MM.1S (cell line): Measurements from ENCODE around the gene CREBBP.

Source experiments
- EZH2phosphoT487 ChIP-seq: fragments of 300-600 bp; sonication (generic); IDR thresholded peaks from 2 replicates; pipeline ENCODE4 v1.6.1; 2018; ENCODE audit warnings: antibody characterized with exemption, low read length
- TF ChIP-seq, protein P1 (sequence below): fragments of 300-600 bp; sonication (generic); IDR thresholded peaks from 2 replicates; pipeline ENCODE4 v1.5.1; 2016; ENCODE audit warnings: antibody characterized with exemption, low read length, mixed read lengths

DNA sequence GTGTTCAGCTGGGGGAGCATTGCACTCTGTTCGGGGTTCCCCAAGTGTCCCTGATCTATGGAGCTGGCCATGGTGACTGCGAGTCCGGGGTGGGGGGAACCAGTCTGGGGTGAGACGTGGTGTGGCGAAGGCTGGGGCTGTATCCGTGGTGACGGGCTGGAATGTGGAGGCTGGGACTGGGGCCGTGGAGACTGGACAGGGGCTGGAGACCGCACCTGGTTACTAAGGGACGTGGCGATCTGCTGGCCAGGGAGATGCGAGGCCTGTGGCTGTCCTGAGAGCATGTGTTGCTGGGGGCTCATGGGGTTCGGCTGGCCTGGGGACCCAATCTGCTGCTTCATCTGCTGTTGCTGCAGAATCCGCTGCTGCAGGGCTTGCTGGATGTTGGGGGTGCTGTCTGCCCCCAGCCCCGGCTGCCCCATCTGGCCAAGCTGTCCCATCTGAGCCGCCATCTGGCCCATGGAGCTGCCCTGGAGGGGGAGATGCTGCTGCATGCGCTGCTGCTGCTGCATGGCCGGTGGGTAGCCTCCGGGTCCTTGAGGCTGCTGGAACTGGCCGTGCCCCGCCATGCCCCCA, 152.6 kb downstream of the CREBBP start:
- TF ChIP-seq, protein P1, sequence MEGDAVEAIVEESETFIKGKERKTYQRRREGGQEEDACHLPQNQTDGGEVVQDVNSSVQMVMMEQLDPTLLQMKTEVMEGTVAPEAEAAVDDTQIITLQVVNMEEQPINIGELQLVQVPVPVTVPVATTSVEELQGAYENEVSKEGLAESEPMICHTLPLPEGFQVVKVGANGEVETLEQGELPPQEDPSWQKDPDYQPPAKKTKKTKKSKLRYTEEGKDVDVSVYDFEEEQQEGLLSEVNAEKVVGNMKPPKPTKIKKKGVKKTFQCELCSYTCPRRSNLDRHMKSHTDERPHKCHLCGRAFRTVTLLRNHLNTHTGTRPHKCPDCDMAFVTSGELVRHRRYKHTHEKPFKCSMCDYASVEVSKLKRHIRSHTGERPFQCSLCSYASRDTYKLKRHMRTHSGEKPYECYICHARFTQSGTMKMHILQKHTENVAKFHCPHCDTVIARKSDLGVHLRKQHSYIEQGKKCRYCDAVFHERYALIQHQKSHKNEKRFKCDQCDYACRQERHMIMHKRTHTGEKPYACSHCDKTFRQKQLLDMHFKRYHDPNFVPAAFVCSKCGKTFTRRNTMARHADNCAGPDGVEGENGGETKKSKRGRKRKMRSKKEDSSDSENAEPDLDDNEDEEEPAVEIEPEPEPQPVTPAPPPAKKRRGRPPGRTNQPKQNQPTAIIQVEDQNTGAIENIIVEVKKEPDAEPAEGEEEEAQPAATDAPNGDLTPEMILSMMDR = no peak
- no peak for TF ChIP-seq EZH2phosphoT487
